ENCODE measurements around the gene SERPINB6.
"Not testable (repeated sequence)": the region's sequence is repeated elsewhere in the genome, so short reads cannot be mapped to it uniquely, and the experiment has no call there.

GRCh38 chr6:2998249-2998997 lies 27.1 kb upstream of the SERPINB6 start:
- TF ChIP-seq CTCF (conservative IDR thresholded peaks at IDR 0.05; ENCODE audit: low read depth, low read length): peak; percentile 56
- not testable (repeated sequence) for TF ChIP-seq EZH2 (IDR thresholded peaks at IDR 0.05; ENCODE audit: borderline replicate concordance, low read depth, low read length, poor library complexity, severe bottlenecking)

All from A673 (cell line).